Esophagus muscularis mucosa (tissue), 4 donors: ENCODE results near the gene ZC3H7B. TPM values are rescaled to one million over a fixed set of nuclear protein-coding genes. Genes with fewer than 3 reads are reported as not detected.
"Not testable (repeated sequence)": the region's sequence is repeated elsewhere in the genome, so short reads cannot be mapped to it uniquely, and the experiment has no call there.

Source experiments
- DNase-seq: peaks from one replicate; pipeline ENCODE4 v3.0.0-alpha.2; 2017; ENCODE audit errors: extremely low spot score
- H3K27ac ChIP-seq, 4 donors: fragments of 200-600 bp; sonication (generic); replicated peaks in 1 of 4; 1 replicate in 3 of 4; 2 replicates in 1 of 4; pipeline ENCODE4 v1.5.1; 2016 to 2019; ENCODE audit warnings: mild to moderate bottlenecking in 1 of 4
- H3K27me3 ChIP-seq, 4 donors: fragments of 200-600 bp; sonication (generic); one replicate each; pipeline versions ENCODE4 v1.5.1 to v1.6.0; 2016 to 2019
- H3K36me3 ChIP-seq, 4 donors: fragments of 200-600 bp; sonication (generic); one replicate each; pipeline ENCODE4 v1.5.1; 2016 to 2019
- H3K4me1 ChIP-seq, 4 donors: fragments of 200-600 bp; sonication (generic); one replicate each; pipeline ENCODE4 v1.5.1; 2016 to 2019
- H3K4me3 ChIP-seq, 4 donors: fragments of 200-600 bp; sonication (generic); 1 replicate in 2 of 4; 2 replicates in 2 of 4; pipeline ENCODE4 v1.5.1; 2016 to 2019; ENCODE audit warnings: mild to moderate bottlenecking in 4 of 4, moderate library complexity in 1 of 4
- H3K9me3 ChIP-seq, 4 donors: fragments of 200-600 bp; sonication (generic); 1 replicate in 3 of 4; 2 replicates in 1 of 4; pipeline ENCODE4 v1.5.1; 2016 to 2019
- CTCF ChIP-seq, 3 experiments: fragments of 200-600 bp in 2 of 3; fragments of 450-650 bp in 1 of 3; sonication (generic) in 2 of 3; IDR thresholded peaks; one replicate each; pipeline ENCODE4 v1.5.1; 2017 to 2019; ENCODE audit warnings: antibody characterized with exemption in 3 of 3, mild to moderate bottlenecking in 2 of 3, moderate library complexity in 1 of 3
- EP300 ChIP-seq: sonication (generic); formaldehyde crosslinking; IDR thresholded peaks from one replicate; pipeline ENCODE4 v1.6.1; 2017; ENCODE audit warnings: antibody characterized with exemption
- POLR2A ChIP-seq: fragments of 450-650 bp; IDR thresholded peaks from one replicate; pipeline ENCODE4 v1.6.1; 2017; ENCODE audit warnings: antibody characterized with exemption, moderate library complexity, mild to moderate bottlenecking, low read depth
- POLR2AphosphoS5 ChIP-seq, 2 donors: sonication (generic); formaldehyde crosslinking; IDR thresholded peaks; one replicate each; pipeline ENCODE4 v1.6.1; 2017; ENCODE audit warnings: antibody characterized with exemption in 2 of 2
- WGBS: methylation state at CpG from one replicate; pipeline ENCODE4 v1.1.5; 2018; 5-methylcytosine and 5-hydroxymethylcytosine counted together
- intact Hi-C: fragments of 100-400 bp; cut with DNase I; formaldehyde crosslinking; loops from one replicate; pipeline ENCODE4 v1.15.1; 2023
- total RNA-seq, 4 donors: library from RNA; depleted of rRNA; stranded (reverse); fragments of >200 nt; gene quantifications; one replicate each; pipeline versions ENCODE4 v1.1.0 to v1.2.1, GENCODE V29; 2016

ZC3H7B gene
- total RNA-seq, 4 donors from 2014 or later = 39.9 to 72.2 (median 54.3) TPM

GRCh38 chr22:41395531-41396240 lies 94.4 kb downstream of the ZC3H7B start:
- TF ChIP-seq POLR2A (no peak), CTCF (IDR thresholded peaks at IDR 0.05) (no peak), EP300 (no peak), POLR2AphosphoS5 (IDR thresholded peaks at IDR 0.05) (no peak)
- 92% methylated on average over 37 of the region's 37 CpGs for WGBS
- Histone ChIP-seq H3K4me3 (no peak overlapping the region), H3K9me3 (no peaks in the 10 kb centered on the region), H3K27me3 (no peaks in the 10 kb centered on the region), H3K4me1 (peaks cover 12 to 35% (median 30%) of the 10 kb centered on the region in 4 donors), H3K36me3 (peaks cover 37 to 88% (median 83%) of the 10 kb centered on the region in 4 donors), H3K27ac (peak overlapping the region in 3 of 4 donors; percentile 61 to 79 (median 69))
- intact Hi-C loops = no loop called here
- no peak for DNase-seq

- peaks cover 18 to 49% (median 40%) of the 10 kb centered on the region in 4 donors for H3K4me1 ChIP-seq
- intact Hi-C loops = no loop called here
- no peak for TF ChIP-seq EP300
- TF ChIP-seq POLR2AphosphoS5 (IDR thresholded peaks at IDR 0.05) = no peak
- no peak for TF ChIP-seq CTCF (IDR thresholded peaks at IDR 0.05)
These were observed 96.0 kb downstream of the ZC3H7B start for GRCh38 chr22:41397143-41397811.

GRCh38 chr22:41398921-41399320 lies 97.6 kb downstream of the ZC3H7B start:
- Histone ChIP-seq H3K4me1 (peaks cover 29 to 51% (median 39%) of the 10 kb centered on the region in 4 donors), H3K36me3 (peaks cover 37 to 62% (median 59%) of the 10 kb centered on the region in 4 donors), H3K4me3 (no peak overlapping the region), H3K9me3 (no peaks in the 10 kb centered on the region), H3K27me3 (no peaks in the 10 kb centered on the region), H3K27ac (no peak overlapping the region)
- 93% methylated on average over 8 of the region's 8 CpGs for WGBS
- no peak for DNase-seq
- TF ChIP-seq POLR2AphosphoS5 (IDR thresholded peaks at IDR 0.05) (no peak), POLR2A (no peak)
- intact Hi-C loops = no loop called here

More at GRCh38 chr22:41397143-41397811, 96.0 kb downstream of the ZC3H7B start:
- Histone ChIP-seq H3K27me3 (no peaks in the 10 kb centered on the region), H3K4me3 (no peak overlapping the region), H3K27ac (peak overlapping the region in 1 of 4 donors; percentile 3), H3K36me3 (peaks cover 37 to 72% (median 68%) of the 10 kb centered on the region in 4 donors), H3K9me3 (no peaks in the 10 kb centered on the region)
- no peak for DNase-seq
- WGBS = 84% methylated on average over 19 of the region's 19 CpGs

- peaks cover 26 to 40% (median 31%) of the 10 kb centered on the region in 4 donors for H3K4me1 ChIP-seq
- no peak for DNase-seq
- H3K4me3 ChIP-seq = no peak overlapping the region
- TF ChIP-seq POLR2AphosphoS5 (IDR thresholded peaks at IDR 0.05) (peak; percentile 52 to 60), POLR2A (no peak)
- peaks cover 11 to 31% (median 28%) of the 10 kb centered on the region in 4 donors for H3K36me3 ChIP-seq
- H3K9me3 ChIP-seq = no peaks in the 10 kb centered on the region
- intact Hi-C loops = loop anchor here (2.0 kb wide), 1 partner anchor 117 kb away; no protein-coding TSS in a partner anchor
- H3K27ac ChIP-seq = peak overlapping the region; percentile 44 to 70 (median 62)
- WGBS = 23% methylated on average over 16 of the region's 16 CpGs
- no peaks in the 10 kb centered on the region for H3K27me3 ChIP-seq
These were observed 100.7 kb downstream of the ZC3H7B start for GRCh38 chr22:41401781-41402648.

- intact Hi-C loops = loop anchor here (2.0 kb wide), 1 partner anchor 116 kb away; no protein-coding TSS in a partner anchor
- DNase-seq, H3K27me3 ChIP-seq, H3K4me3 ChIP-seq, H3K9me3 ChIP-seq: not testable (repeated sequence)
- 93% methylated on average over 14 of the region's 14 CpGs for WGBS
- peaks cover 26 to 40% (median 30%) of the 10 kb centered on the region in 4 donors for H3K4me1 ChIP-seq
- peaks cover 2 to 22% (median 19%) of the 10 kb centered on the region in 4 donors for H3K36me3 ChIP-seq
- peak overlapping the region in 3 of 4 donors; percentile 5 to 65 (median 53) for H3K27ac ChIP-seq
These were observed 101.5 kb downstream of the ZC3H7B start for GRCh38 chr22:41402851-41403250.
